SU-DHL-6 (cell line): ENCODE measurements around the gene DSG4.

ENCODE experiments used
- H2AFZ ChIP-seq: fragments of 200-600 bp; sonication (generic); 2 replicates; pipeline ENCODE4 v1.6.1; 2014; ENCODE audit warnings: low read depth, mild to moderate bottlenecking, moderate library complexity, mixed read lengths, antibody characterized with exemption, low read length; ENCODE audit not compliant: severe bottlenecking
- H3F3A ChIP-seq: fragments of 200-600 bp; shearing (Covaris generic); 2 replicates; pipeline ENCODE4 v1.6.0; 2016; ENCODE audit warnings: antibody characterized with exemption, mild to moderate bottlenecking; ENCODE audit not compliant: insufficient read depth
- H3K27ac ChIP-seq: fragments of 200-600 bp; sonication (generic); 2 replicates; pipeline ENCODE4 v1.5.1; 2016; ENCODE audit warnings: low read depth, mild to moderate bottlenecking, low read length, moderate library complexity, mixed read lengths
- H3K27me3 ChIP-seq: fragments of 200-600 bp; sonication (generic), shearing (Covaris generic); 2 replicates; pipeline ENCODE4 v1.6.0; 2014; ENCODE audit warnings: mild to moderate bottlenecking, low read length
- H3K36me3 ChIP-seq: fragments of 200-600 bp; sonication (generic); 2 replicates; pipeline ENCODE4 v1.6.1; 2014; ENCODE audit warnings: mild to moderate bottlenecking, low read length, mixed read lengths
- H3K4me2 ChIP-seq: fragments of 300-600, 200-600 bp; shearing (Covaris generic), sonication (generic); 2 replicates; pipeline ENCODE4 v1.6.0; 2014; ENCODE audit warnings: low read length, low read depth, mild to moderate bottlenecking; ENCODE audit not compliant: poor library complexity, severe bottlenecking
- H3K4me3 ChIP-seq: fragments of 200-600 bp; sonication (generic); 2 replicates; pipeline ENCODE4 v1.5.1; 2014; ENCODE audit warnings: antibody characterized with exemption, low read length, mild to moderate bottlenecking, mixed read lengths; ENCODE audit not compliant: insufficient read depth, poor library complexity, severe bottlenecking
- H3K79me2 ChIP-seq: fragments of 200-600 bp; sonication (generic); 2 replicates; pipeline ENCODE4 v1.6.1; 2014; ENCODE audit warnings: mild to moderate bottlenecking, low read length, moderate library complexity; ENCODE audit not compliant: insufficient read depth
- H3K9ac ChIP-seq: fragments of 200-600 bp; sonication (generic); 2 replicates; pipeline ENCODE4 v1.7.0; 2014; ENCODE audit warnings: mild to moderate bottlenecking, low read length
- H3K9me2 ChIP-seq: fragments of 200-600 bp; sonication (generic); replicated peaks from 2 replicates; pipeline ENCODE4 v1.6.1; 2014; ENCODE audit warnings: low read length; ENCODE audit not compliant: insufficient read depth
- H3K9me3 ChIP-seq: fragments of 200-600 bp; sonication (generic); 2 replicates; pipeline ENCODE4 v1.6.1; 2014; ENCODE audit warnings: low read length, mixed read lengths; ENCODE audit not compliant: insufficient read depth
- H4K20me1 ChIP-seq: fragments of 200-600 bp; sonication (generic); 2 replicates; pipeline ENCODE4 v1.6.1; 2014; ENCODE audit warnings: low read depth, mild to moderate bottlenecking, antibody characterized with exemption, low read length, moderate library complexity, mixed read lengths
- EZH2phosphoT487 ChIP-seq: fragments of 200-600 bp; sonication (generic), shearing (Covaris generic); conservative IDR thresholded peaks from 2 replicates; pipeline ENCODE4 v1.6.1; 2018; ENCODE audit warnings: mild to moderate bottlenecking, antibody characterized with exemption, low read length, moderate library complexity, mixed read lengths
- TF ChIP-seq, protein P1 (sequence below): fragments of 200-600 bp; sonication (generic); IDR thresholded peaks from one replicate; pipeline ENCODE4 v1.5.1; 2017; ENCODE audit warnings: antibody characterized with exemption, mild to moderate bottlenecking, low read length, moderate library complexity; ENCODE audit not compliant: insufficient read depth, poor library complexity, severe bottlenecking

The DSG4 gene

DNA sequence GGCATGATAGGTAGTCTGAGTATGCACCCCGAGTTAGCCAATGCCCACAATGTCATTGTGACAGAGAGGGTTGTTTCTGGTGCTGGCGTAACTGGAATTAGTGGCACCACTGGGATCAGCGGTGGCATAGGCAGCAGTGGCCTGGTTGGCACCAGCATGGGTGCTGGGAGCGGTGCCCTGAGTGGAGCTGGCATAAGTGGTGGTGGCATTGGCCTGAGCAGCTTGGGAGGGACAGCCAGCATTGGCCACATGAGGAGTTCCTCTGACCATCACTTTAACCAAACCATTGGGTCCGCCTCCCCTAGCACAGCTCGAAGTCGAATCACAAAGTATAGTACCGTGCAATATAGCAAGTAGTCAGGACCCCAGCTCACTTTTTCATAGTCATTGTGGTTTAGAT is 21.6 kb upstream of the DSG4 start:
- Histone ChIP-seq H3K27ac (no peak overlapping the region), H3K9ac (no peak overlapping the region), H3K79me2 (no peaks in the 10 kb centered on the region), H3K9me3 (no peaks in the 10 kb centered on the region), H3K36me3 (no peaks in the 10 kb centered on the region), H3K27me3 (no peaks in the 10 kb centered on the region), H4K20me1 (no peaks in the 10 kb centered on the region), H3K4me3 (no peak overlapping the region), H2AFZ (no peak overlapping the region), H3F3A (no peaks in the 10 kb centered on the region), H3K9me2 (no peaks in the 10 kb centered on the region), H3K4me2 (no peak overlapping the region)
- TF ChIP-seq EZH2phosphoT487: no peak
- TF ChIP-seq, protein P1, sequence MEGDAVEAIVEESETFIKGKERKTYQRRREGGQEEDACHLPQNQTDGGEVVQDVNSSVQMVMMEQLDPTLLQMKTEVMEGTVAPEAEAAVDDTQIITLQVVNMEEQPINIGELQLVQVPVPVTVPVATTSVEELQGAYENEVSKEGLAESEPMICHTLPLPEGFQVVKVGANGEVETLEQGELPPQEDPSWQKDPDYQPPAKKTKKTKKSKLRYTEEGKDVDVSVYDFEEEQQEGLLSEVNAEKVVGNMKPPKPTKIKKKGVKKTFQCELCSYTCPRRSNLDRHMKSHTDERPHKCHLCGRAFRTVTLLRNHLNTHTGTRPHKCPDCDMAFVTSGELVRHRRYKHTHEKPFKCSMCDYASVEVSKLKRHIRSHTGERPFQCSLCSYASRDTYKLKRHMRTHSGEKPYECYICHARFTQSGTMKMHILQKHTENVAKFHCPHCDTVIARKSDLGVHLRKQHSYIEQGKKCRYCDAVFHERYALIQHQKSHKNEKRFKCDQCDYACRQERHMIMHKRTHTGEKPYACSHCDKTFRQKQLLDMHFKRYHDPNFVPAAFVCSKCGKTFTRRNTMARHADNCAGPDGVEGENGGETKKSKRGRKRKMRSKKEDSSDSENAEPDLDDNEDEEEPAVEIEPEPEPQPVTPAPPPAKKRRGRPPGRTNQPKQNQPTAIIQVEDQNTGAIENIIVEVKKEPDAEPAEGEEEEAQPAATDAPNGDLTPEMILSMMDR: no peak

DNA sequence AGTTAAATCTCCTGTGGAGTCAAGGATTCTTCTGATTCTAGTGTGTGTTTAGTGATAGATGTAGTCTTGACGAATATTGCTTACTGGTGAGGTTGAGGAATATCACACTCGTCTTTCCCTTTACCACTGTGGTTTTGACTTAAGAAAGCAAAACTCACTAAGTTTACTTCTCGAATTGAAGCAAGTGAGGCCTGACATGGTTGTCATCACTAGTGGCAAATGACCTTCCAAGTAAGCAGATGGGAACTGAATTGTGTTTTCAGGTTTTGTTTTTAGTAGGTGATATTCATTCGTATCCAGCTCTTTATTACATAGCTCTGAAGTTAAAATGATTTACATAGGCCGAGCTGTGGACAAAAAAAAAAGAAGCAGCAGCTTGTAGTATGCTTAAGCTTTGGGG is 20.6 kb upstream of the DSG4 start:
- H3K9ac ChIP-seq: no peak overlapping the region
- no peak overlapping the region for H3K27ac ChIP-seq
- H3K9me3 ChIP-seq: no peaks in the 10 kb centered on the region
- H3K79me2 ChIP-seq: no peaks in the 10 kb centered on the region
- TF ChIP-seq EZH2phosphoT487: no peak
- TF ChIP-seq, protein P1: no peak
- H3F3A ChIP-seq: no peaks in the 10 kb centered on the region
- H3K9me2 ChIP-seq: no peaks in the 10 kb centered on the region
- H2AFZ ChIP-seq: no peak overlapping the region
- no peaks in the 10 kb centered on the region for H3K36me3 ChIP-seq
- H3K4me2 ChIP-seq: no peak overlapping the region
- no peak overlapping the region for H3K4me3 ChIP-seq
- H4K20me1 ChIP-seq: no peaks in the 10 kb centered on the region
- H3K27me3 ChIP-seq: no peaks in the 10 kb centered on the region

GRCh38 chr18:31364190-31364589 is 12.4 kb upstream of the DSG4 start:
- Histone ChIP-seq H3K9me2 (no peaks in the 10 kb centered on the region), H3F3A (no peaks in the 10 kb centered on the region), H3K79me2 (no peaks in the 10 kb centered on the region), H3K4me3 (no peak overlapping the region), H3K27ac (no peak overlapping the region), H2AFZ (no peak overlapping the region), H3K4me2 (no peak overlapping the region), H3K36me3 (no peaks in the 10 kb centered on the region), H4K20me1 (no peaks in the 10 kb centered on the region), H3K9ac (no peak overlapping the region), H3K9me3 (no peaks in the 10 kb centered on the region), H3K27me3 (no peaks in the 10 kb centered on the region)
- TF ChIP-seq, protein P1: no peak
- no peak for TF ChIP-seq EZH2phosphoT487
